HepG2 (cell line): ENCODE results near the gene LSM12. TPM values are rescaled to one million over a fixed set of nuclear protein-coding genes. Genes with fewer than 3 reads are reported as not detected.

ENCODE experiments used
- BCL3 ChIP-seq: sonication (generic); formaldehyde crosslinking; IDR thresholded peaks from 2 replicates; pipeline ENCODE4 v1.5.1; 2020; ENCODE audit warnings: mild to moderate bottlenecking, missing genetic modification reagents, moderate library complexity
- GLMP ChIP-seq: sonication (generic); formaldehyde crosslinking; IDR thresholded peaks from 2 replicates; pipeline ENCODE4 v1.9.0; 2021; ENCODE audit warnings: missing genetic modification reagents, mild to moderate bottlenecking, borderline replicate concordance
- KAT2B ChIP-seq: fragments of 150-350 bp; IDR thresholded peaks from 2 replicates; pipeline ENCODE4 v1.6.1; 2014; ENCODE audit warnings: low read depth, low read length, borderline replicate concordance
- MLLT10 ChIP-seq: sonication (generic); formaldehyde crosslinking; IDR thresholded peaks from 2 replicates; pipeline ENCODE4 v1.4.0; 2020; ENCODE audit warnings: missing genetic modification reagents
- PTBP1 ChIP-seq: fragments of 200-400 bp; formaldehyde crosslinking; IDR thresholded peaks from 2 replicates; pipeline ENCODE4 v1.6.1; 2018; ENCODE audit warnings: low read length, low read depth; ENCODE audit not compliant: poor library complexity, severe bottlenecking
- REST ChIP-seq, 2 experiments: IDR thresholded peaks; 2 replicates each; pipeline ENCODE4 v1.6.1; 2011 to 2012; ENCODE audit warnings: low read length in 2 of 2, borderline replicate concordance in 1 of 2, low read depth in 1 of 2, mild to moderate bottlenecking in 1 of 2, moderate library complexity in 1 of 2
- SMARCC2 ChIP-seq: fragments of 450-650 bp; IDR thresholded peaks from 2 replicates; pipeline ENCODE4 v1.6.1; 2017; ENCODE audit warnings: antibody characterized with exemption, mild to moderate bottlenecking
- TBP ChIP-seq: sonication (generic); formaldehyde crosslinking; IDR thresholded peaks from 2 replicates; pipeline ENCODE4 v1.5.0; 2020; ENCODE audit warnings: missing genetic modification reagents
- TFAP4 ChIP-seq: sonication (generic); IDR thresholded peaks from 2 replicates; pipeline ENCODE4 v1.6.1; 2016; ENCODE audit warnings: low read depth, borderline replicate concordance
- ZBTB1 ChIP-seq: sonication (generic); formaldehyde crosslinking; IDR thresholded peaks from 2 replicates; pipeline ENCODE4 v1.4.0; 2020; ENCODE audit warnings: missing genetic modification reagents, borderline replicate concordance
- ZBTB49 ChIP-seq: sonication (generic); formaldehyde crosslinking; IDR thresholded peaks from 2 replicates; pipeline ENCODE4 v1.4.0; 2020; ENCODE audit warnings: missing genetic modification reagents, borderline replicate concordance
- ZFP62 ChIP-seq: sonication (generic); formaldehyde crosslinking; IDR thresholded peaks from 2 replicates; pipeline ENCODE4 v1.4.0; 2020; ENCODE audit warnings: missing genetic modification reagents
- ZKSCAN8 ChIP-seq: IDR thresholded peaks from 2 replicates; pipeline ENCODE4 v1.6.1; 2016; ENCODE audit warnings: borderline replicate concordance, missing genetic modification reagents, missing compliant biosample characterization
- ZNF615 ChIP-seq: sonication (generic); formaldehyde crosslinking; IDR thresholded peaks from 2 replicates; pipeline ENCODE4 v1.5.0; 2020; ENCODE audit warnings: mild to moderate bottlenecking, missing genetic modification reagents, borderline replicate concordance
- polyA plus RNA-seq, 8 experiments: library from polyadenylated mRNA; depleted of rRNA in 3 of 8; stranded (reverse) in 7 of 8; unstranded in 1 of 8; fragments of >200 nt; fragmentation: Illumina TruSeq in 4 of 8; extraction: Trizol in 4 of 8; gene quantifications; 2 replicates each; pipeline versions ENCODE4 v1.2.1 to v1.2.3, GENCODE V29; 2011 to 2016; ENCODE audit warnings: low read depth in 4 of 8, missing spikeins in 1 of 8, mixed read lengths in 1 of 8; ENCODE audit not compliant: insufficient read depth in 1 of 8
- total RNA-seq, 5 experiments: library from RNA; depleted of rRNA; stranded (reverse); fragments of >200 nt; fragmentation: Illumina TruSeq; extraction: Trizol; gene quantifications; 2 replicates each; pipeline ENCODE4 v1.2.3, GENCODE V29; 2016; ENCODE audit warnings: low read depth in 1 of 5
- TF ChIP-seq, protein P1 (sequence below): sonication (generic); formaldehyde crosslinking; IDR thresholded peaks from 2 replicates; pipeline ENCODE4 v1.9.0; 2021; ENCODE audit warnings: missing genetic modification reagents, borderline replicate concordance

LSM12 gene
- total and polyA plus RNA-seq, 2 of the 13 experiments (the other 11 are each of a cell fraction or from before 2014, with no cell fraction given) = 52.8 to 55.7 TPM

DNA sequence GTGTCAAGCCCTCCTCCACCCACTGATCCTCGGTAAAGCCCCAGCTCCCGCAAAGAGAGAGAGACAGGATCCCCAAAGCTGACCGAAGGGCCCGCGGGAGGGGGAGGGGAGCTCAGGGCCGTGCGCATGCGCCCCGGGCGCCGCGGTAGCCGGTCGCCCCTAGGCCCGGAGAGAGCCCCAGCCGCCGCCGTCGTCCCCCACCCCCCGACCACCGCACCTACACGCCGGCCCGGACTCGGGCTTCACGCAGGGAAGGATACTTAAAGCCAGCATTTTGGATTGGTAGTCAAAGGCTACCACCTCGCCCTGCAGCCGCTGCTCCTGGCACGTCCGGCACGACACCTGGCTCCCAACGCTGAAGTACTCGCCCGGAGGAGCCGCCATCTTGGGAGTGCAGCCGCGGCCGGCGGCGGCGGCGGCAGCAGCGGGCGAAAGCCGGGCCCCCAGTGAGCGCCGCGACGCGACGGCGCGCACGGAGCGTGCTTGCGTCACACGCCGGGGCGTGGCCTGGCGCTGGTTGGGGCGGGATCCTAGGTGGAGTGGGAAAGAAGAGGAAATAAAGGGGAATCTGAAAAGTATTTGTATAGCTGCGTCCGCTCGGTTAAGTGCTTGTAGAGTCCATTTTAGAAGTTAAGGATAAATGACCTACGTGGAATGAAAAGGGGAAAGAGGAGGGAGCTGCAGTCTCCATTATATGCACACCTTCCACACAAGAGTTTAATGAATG is at the start of gene LSM12 (continued):
- TF ChIP-seq ZBTB49 (CRISPR knock-in tag) = no peak
- TF ChIP-seq BCL3 (CRISPR knock-in tag) = peak; percentile 79; the same call in 1 of the 2 replicates
- TF ChIP-seq SMARCC2 = no peak
- no peak for TF ChIP-seq ZFP62
- TF ChIP-seq, protein P1, sequence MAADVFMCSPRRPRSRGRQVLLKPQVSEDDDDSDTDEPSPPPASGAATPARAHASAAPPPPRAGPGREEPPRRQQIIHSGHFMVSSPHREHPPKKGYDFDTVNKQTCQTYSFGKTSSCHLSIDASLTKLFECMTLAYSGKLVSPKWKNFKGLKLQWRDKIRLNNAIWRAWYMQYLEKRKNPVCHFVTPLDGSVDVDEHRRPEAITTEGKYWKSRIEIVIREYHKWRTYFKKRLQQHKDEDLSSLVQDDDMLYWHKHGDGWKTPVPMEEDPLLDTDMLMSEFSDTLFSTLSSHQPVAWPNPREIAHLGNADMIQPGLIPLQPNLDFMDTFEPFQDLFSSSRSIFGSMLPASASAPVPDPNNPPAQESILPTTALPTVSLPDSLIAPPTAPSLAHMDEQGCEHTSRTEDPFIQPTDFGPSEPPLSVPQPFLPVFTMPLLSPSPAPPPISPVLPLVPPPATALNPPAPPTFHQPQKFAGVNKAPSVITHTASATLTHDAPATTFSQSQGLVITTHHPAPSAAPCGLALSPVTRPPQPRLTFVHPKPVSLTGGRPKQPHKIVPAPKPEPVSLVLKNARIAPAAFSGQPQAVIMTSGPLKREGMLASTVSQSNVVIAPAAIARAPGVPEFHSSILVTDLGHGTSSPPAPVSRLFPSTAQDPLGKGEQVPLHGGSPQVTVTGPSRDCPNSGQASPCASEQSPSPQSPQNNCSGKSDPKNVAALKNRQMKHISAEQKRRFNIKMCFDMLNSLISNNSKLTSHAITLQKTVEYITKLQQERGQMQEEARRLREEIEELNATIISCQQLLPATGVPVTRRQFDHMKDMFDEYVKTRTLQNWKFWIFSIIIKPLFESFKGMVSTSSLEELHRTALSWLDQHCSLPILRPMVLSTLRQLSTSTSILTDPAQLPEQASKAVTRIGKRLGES (CRISPR knock-in tag) = no peak
- TF ChIP-seq MLLT10 (CRISPR knock-in tag) = no peak
- no peak for TF ChIP-seq KAT2B
- TF ChIP-seq ZBTB1 = no peak
- TF ChIP-seq PTBP1 = no peak
- TF ChIP-seq REST (IDR thresholded peaks at IDR 0.05; ENCODE audit: borderline replicate concordance in 1 of 2, low read depth in 1 of 2, low read length in 2 of 2) = peak in 1 of 2 experiments; percentile 21; a peak in 1 of 4 replicates
- no peak for TF ChIP-seq ZNF615 (CRISPR knock-in tag)
- no peak for TF ChIP-seq TBP (CRISPR knock-in tag)
- no peak for TF ChIP-seq ZKSCAN8
- TF ChIP-seq TFAP4 = no peak
- TF ChIP-seq GLMP (CRISPR knock-in tag) = no peak
